Thoracic aorta (tissue), 2 donors: ENCODE measurements around the gene SETD2. TPM values are rescaled to one million over a fixed set of nuclear protein-coding genes. Genes with fewer than 3 reads are reported as not detected.
"Not testable (repeated sequence)": the region's sequence is repeated elsewhere in the genome, so short reads cannot be mapped to it uniquely, and the experiment has no call there.

Experiments
- ATAC-seq: fragments of 150-250 bp; one replicate; pipeline ENCODE4 v1.8.0; 2017; ENCODE audit warnings: low read depth; ENCODE audit not compliant: insufficient number of reproducible peaks, low FRiP score
- DNase-seq: peaks from one replicate; pipeline ENCODE4 v3.0.0-alpha.2; 2020; ENCODE audit warnings: low spot score
- H3K27ac ChIP-seq, 2 donors: fragments of 200-600 bp; sonication (generic); 1 replicate in 1 of 2; 2 replicates in 1 of 2; pipeline ENCODE4 v1.5.1; 2016; ENCODE audit warnings: mild to moderate bottlenecking in 2 of 2, moderate library complexity in 2 of 2
- H3K27me3 ChIP-seq: fragments of 200-600 bp; sonication (generic); replicated peaks from 2 replicates; pipeline ENCODE4 v1.6.0; 2016; ENCODE audit warnings: mild to moderate bottlenecking; ENCODE audit not compliant: insufficient read depth
- H3K36me3 ChIP-seq: fragments of 200-600 bp; sonication (generic); one replicate; pipeline ENCODE4 v1.5.1; 2016
- H3K4me1 ChIP-seq, 2 donors: fragments of 200-600 bp; sonication (generic); 1 replicate in 1 of 2; 2 replicates in 1 of 2; pipeline versions ENCODE4 v1.5.1 to v1.6.0; 2016; ENCODE audit warnings: low read depth in 2 of 2, mild to moderate bottlenecking in 1 of 2; ENCODE audit not compliant: control insufficient read depth in 1 of 2
- H3K4me3 ChIP-seq: fragments of 200-600 bp; sonication (generic); 2 replicates; pipeline ENCODE4 v1.5.1; 2016; ENCODE audit warnings: mild to moderate bottlenecking
- H3K9me3 ChIP-seq: fragments of 200-600 bp; sonication (generic); 2 replicates; pipeline ENCODE4 v1.5.1; 2016
- CTCF ChIP-seq: fragments of 200-600 bp; sonication (generic); IDR thresholded peaks from one replicate; pipeline ENCODE4 v1.5.1; 2019; ENCODE audit warnings: antibody characterized with exemption
- total RNA-seq, 2 donors: library from RNA; depleted of rRNA; stranded (reverse); fragments of >200 nt; gene quantifications; one replicate each; pipeline versions ENCODE4 v1.1.0 to v1.2.3, GENCODE V29; 2016

Gene SETD2
- total RNA-seq, 2 donors from 2014 or later: 44.3 to 78.9 TPM

GRCh38 chr3:47117807-47118364 is 46.0 kb downstream of the SETD2 start:
- Histone ChIP-seq H3K4me1 (peaks cover 0 to 4% of the 10 kb centered on the region in 2 donors), H3K27ac (no peak overlapping the region), H3K9me3 (no peaks in the 10 kb centered on the region), H3K27me3 (no peaks in the 10 kb centered on the region), H3K36me3 (peaks cover 19% of the 10 kb centered on the region), H3K4me3 (no peak overlapping the region)
- ATAC-seq (no peak), DNase-seq (no peak)
- TF ChIP-seq CTCF: no peak

GRCh38 chr3:47115524-47115923 is 48.4 kb downstream of the SETD2 start:
- not testable (repeated sequence) for H3K27ac ChIP-seq, H3K4me1 ChIP-seq, ATAC-seq, H3K4me3 ChIP-seq, H3K9me3 ChIP-seq, H3K27me3 ChIP-seq, DNase-seq
- H3K36me3 ChIP-seq: peaks cover 27% of the 10 kb centered on the region

- Histone ChIP-seq H3K36me3 (peaks cover 27% of the 10 kb centered on the region), H3K9me3 (no peaks in the 10 kb centered on the region), H3K27me3 (no peaks in the 10 kb centered on the region), H3K4me1 (no peaks in the 10 kb centered on the region), H3K4me3 (no peak overlapping the region), H3K27ac (no peak overlapping the region)
- no peak for TF ChIP-seq CTCF
- ATAC-seq (no peak), DNase-seq (no peak)
Measured at GRCh38 chr3:47113669-47114365, 50.1 kb downstream of the SETD2 start.

GRCh38 chr3:47112997-47113396 is 50.9 kb downstream of the SETD2 start:
- Histone ChIP-seq H3K4me1 (no peaks in the 10 kb centered on the region), H3K4me3 (no peak overlapping the region), H3K36me3 (peaks cover 27% of the 10 kb centered on the region), H3K27ac (no peak overlapping the region), H3K27me3 (no peaks in the 10 kb centered on the region), H3K9me3 (no peaks in the 10 kb centered on the region)
- TF ChIP-seq CTCF: no peak
- no peak for DNase-seq
- ATAC-seq: no peak

GRCh38 chr3:47109393-47109792 is 54.5 kb downstream of the SETD2 start:
- no peak for TF ChIP-seq CTCF
- no peak for ATAC-seq
- Histone ChIP-seq H3K36me3 (peaks cover 25% of the 10 kb centered on the region), H3K27me3 (no peaks in the 10 kb centered on the region), H3K9me3 (no peaks in the 10 kb centered on the region), H3K4me3 (no peak overlapping the region), H3K27ac (no peak overlapping the region), H3K4me1 (no peaks in the 10 kb centered on the region)
- no peak for DNase-seq
